Endometrial microvascular endothelial cells (primary cell): ENCODE measurements around the gene IL26. TPM values are rescaled to one million over a fixed set of nuclear protein-coding genes. Genes with fewer than 3 reads are reported as not detected.

ENCODE experiments used
- in situ Hi-C: cut with HindIII; loops from 2 replicates; pipeline ENCODE4 v1.10.0; 2017; ENCODE audit warnings: low sequenced_read_pairs, low pct_unique_long_range_greater_than_20kb; ENCODE audit errors: inconsistent ontology term
- total RNA-seq: library from RNA; depleted of rRNA; stranded (reverse); fragments of >200 nt; gene quantifications from one replicate; pipeline ENCODE4 v1.2.3, GENCODE V29; 2015; ENCODE audit errors: inconsistent ontology term

The IL26 gene
- total RNA-seq, 1 donor from 2014 or later, result not detected

DNA sequence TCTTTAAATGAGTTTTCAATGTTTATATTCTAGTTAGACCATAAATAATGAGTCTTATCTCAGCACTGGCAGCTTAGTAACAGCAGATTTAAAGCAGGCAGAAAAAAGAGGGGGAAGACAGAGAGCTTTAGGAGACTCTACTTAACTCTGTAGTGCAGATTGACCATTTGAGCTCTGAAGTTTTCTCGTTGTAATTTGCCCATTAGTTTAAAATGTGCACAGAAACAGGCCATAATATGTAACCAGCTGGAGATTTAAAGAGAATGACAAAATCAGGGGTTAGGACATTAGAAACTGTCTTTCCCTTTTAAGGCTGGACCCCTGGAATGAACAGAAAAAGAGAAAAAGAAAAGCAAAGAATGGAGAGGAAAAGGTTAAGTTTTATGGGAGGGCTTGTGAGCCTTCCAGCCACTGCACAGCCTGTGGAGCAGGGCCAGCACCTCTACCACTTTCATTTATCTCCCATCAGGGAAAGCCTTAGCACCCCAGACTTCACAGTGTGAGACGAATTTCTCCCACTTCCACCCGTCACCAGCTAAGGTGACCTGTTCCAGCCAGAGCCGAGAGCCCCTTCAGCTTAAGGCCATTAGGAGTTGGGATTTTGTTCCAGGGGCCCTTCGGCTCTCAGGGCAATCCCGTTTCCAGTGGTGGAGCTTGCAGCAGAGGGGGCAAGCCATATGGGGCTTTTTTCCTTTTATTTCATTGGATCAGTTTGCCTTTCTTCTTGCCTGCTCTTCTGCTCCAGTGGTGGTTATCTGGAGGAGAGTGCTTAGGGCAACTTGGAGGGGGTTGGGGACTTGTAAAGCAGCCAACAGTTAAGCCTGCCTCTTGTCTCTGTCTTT lies 19.8 kb upstream of the IL26 start:
- in situ Hi-C loops, result no loop called here

DNA sequence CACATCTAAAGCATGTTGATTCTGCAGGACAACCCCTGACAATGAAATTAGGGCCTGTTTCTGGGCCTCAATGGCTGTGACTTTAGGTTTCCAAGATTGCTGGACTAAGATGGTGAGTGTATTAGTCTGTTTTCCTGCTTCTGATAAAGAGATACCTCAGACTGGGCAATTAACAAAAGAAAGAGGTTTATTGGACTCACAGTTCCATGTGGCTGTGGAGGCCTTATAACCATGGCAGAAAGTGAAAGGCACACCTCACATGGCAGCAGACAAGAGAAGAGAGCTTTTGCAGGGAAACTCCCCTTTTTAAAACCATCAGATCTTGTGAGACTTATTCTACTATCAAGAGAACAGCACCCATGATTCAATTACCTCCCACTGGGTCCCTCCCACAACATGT lies 17.2 kb upstream of the IL26 start:
- in situ Hi-C loops, result no loop called here

DNA sequence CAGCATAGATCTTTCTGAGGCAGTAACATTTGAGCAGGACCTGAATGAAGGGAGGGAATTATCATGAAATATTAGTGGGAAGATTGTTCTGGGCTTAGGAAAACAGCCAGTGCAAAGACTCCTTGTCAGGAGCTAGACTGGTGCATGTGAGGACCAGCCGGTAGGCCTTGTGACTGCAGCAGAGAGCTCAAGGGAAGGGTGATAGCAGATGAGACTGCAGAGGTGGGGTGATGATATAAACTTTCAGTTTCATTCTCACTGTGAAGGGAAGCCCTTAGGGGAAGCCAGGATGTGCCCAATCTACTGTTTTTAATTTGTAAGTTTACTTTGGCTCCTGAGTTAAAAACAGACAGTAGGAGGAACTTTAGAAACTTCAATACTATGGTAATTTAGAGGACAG lies 15.4 kb upstream of the IL26 start:
- in situ Hi-C loops, result no loop called here

DNA sequence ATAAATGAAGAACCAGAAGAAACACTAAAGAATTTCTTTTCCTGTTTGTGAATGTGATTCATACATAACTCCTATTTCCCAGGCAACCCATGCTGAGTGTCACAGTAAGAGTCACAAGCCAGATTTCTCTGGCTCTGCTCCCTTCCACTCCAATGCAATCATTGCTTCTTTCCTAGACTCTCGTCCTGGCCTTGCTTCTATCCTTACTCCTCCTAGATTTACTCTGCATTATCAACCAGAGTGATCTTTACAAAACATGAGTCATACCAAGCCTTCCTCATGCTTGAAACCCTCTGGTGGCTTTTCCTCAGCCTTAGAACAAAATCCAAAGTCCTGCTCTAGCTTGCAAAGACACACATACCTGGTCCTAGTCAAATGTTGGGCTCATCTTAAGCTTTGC lies 14.5 kb upstream of the IL26 start:
- in situ Hi-C loops, result no loop called here

DNA sequence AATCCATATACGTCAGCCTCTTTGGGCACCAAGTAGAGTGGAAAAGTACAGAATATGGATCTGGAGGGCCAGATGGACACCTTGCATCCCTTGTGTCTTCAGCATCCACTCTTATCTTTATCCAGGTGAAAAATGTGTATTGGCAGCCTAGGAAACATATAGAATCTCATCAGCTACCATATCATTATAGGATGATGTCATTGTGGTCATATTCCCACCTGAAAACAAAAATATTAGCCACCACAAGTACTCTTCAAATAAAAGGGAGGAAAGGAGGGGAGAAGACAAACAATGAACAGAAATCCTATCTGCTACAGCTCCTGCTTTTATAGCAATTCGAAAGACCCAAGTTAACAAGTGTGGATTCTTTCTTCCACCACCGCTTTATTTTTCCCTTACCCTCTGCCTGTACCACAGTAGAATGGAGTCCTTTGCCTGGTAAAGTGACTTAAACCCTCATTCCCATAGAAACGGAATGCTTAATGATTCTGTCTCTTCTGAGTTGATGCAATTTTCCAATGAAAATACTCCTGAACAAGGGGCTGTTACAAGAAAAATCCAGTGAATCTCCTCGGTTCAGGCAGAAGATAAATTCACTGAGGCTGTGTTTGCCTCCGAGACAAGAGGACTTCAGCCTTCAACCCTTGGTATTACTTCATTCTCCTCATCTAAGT lies 13.8 kb upstream of the IL26 start:
- in situ Hi-C loops, result no loop called here

DNA sequence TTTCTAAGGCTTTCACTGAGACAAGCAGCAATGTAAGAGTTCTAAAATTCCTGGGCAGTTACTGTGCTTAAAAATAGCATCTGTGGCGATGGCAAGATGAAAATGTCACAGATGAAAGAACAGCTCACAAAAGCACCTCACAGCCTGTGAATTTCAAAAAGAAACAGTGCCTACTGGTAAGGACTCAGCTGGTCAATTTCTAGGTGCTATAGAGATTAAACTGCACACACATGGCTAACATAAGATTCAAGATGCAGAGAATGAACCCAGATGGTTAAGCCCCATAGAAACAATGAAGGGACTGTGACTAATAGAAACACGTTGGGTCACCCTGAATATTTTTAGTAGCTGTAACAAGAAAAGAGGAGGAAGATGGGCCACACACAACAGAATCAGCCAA lies 12.0 kb upstream of the IL26 start:
- in situ Hi-C loops, result no loop called here

DNA sequence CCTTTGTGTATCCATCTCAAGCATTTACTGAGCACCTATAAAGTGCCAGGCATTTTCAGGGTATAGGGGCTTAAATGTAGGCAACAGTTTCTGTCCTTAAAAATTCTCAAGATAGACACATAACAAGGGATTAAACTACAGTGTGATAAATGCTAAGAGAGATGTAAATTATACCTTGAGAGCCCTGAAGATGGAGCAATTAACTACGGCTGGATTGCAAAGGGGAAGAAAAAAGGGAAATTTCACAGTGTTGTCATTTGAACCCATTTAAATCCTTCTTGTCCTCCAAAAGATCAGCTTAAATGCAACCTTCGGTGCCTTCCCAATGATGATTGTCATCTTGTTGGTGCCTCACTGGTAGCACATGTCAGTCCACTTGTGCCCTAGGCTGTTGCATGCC lies 11.5 kb upstream of the IL26 start:
- in situ Hi-C loops, result no loop called here

DNA sequence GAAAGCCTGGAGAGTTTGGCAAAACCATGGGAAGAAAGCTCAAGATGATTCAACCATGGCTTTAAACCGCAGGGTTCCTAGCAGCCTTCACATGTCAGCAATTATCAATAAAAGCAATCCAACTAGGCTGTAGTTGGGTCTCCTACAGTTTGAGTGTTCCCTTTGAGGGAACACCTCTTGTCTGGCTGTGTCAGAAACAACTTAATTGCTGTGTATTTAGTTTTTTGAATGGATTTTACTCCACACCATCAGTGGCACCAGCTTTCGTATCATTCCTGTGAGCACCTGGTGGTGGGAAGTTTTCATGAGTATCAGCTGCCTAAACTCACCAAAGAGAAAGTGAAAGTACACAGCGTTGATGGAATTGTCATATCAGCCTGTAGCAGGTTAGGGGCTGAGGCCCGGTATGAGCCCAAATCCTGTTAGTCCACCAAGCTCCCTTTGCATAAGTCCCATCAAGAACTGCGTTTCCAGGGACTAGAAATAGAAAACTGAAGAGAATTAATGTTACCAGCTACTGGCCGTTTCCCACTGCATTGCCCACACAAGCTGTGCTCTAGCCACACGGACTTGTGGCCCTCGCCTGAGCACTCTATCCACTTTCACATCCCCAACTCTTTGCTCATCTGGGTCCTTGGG lies 10.9 kb upstream of the IL26 start:
- in situ Hi-C loops, result no loop called here

DNA sequence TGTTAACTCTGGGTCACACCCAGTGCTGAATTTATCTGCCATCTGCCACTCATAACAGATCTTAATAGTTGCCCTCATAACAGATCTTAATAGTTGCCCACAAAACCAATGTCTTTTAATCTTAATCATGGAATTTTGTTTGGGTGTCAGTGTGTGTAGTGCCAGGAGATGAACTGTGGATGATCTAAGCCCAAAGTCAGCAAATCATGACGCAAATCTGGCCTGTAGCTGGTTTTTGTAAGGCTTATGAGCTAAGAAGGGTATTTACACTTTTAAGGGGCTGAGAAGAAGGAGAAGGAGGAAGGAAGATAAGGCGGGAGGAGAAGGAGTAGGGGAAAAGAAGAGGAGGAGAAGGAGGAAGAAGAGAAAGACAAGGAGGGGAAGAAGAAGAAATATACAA lies 10.0 kb upstream of the IL26 start:
- in situ Hi-C loops, result no loop called here

DNA sequence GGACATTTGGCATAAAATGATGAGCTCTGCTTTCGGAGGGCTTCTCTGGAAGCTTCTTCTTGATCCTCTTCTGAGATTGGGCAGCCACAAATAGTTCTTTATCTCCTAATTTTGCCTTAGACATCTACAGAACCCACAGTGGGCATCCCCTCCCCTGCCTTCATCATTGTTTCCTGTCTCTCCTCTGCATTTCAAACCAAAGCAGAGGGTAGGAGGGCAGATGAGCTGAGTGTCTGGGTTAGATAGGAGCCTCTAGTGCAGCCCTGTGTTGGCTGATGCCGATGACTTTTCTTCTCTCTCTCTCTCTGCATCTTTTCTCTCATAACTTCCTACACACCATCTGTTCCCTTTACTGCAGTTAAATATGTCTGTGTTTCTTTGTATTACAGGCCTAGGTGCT lies 8.5 kb upstream of the IL26 start:
- in situ Hi-C loops, result no loop called here

DNA sequence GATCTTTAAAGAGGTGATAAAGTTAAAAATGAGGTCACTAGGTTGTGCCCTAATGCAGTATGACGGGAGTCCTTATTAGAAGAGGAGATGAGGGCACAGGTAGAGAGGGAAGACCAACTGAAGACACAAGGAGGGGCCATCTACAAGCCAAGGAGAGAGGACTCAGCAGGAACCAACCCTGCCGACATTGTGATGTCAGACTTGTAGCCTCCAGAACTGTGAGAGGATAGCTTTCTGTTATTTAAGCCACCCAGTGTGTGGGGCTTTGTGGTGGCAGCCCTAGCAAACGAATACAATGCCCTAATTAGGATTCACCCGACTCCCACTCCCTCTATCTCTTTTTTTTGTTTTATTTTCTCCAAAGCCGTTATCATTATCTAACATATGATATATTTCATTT lies 7.9 kb upstream of the IL26 start:
- in situ Hi-C loops, result no loop called here

DNA sequence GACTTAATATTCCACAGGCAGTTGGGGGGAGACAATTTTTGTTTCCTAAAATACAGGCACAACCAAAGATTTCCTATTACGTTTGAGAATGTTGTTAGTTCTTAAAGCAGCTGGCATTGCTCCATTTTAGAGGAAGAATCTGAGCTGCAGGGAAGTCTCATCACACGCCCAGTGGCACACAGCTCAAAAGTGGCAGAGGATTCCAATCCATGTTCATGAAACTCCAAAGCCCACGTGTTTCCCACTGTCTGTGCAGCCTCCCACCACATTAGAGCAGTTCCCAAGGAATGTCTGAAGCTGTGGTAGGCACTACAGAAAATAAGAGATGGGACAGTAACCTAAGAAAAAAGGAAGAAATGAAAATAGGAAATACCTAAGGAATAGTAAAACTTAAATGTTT lies 6.1 kb upstream of the IL26 start:
- in situ Hi-C loops, result no loop called here

DNA sequence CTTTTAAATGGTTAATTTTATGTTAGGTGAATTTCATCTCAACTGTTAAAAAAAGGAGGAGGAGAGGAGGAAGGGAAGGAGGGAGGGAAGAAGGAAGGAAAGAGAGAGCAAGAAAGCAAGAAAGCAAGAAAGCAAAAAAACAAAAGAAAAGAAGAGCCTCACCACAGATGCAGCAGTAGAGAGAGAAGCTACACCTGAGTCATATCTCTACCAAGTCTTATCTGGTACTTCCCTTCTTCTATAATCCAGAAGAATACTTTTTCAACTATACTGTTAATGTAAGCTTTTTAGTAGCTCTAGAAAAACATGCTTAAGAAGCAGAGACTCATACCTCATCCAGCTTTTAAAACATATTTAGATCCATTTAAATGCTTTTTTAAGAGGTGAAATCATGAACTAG lies 5.6 kb upstream of the IL26 start:
- in situ Hi-C loops, result no loop called here

DNA sequence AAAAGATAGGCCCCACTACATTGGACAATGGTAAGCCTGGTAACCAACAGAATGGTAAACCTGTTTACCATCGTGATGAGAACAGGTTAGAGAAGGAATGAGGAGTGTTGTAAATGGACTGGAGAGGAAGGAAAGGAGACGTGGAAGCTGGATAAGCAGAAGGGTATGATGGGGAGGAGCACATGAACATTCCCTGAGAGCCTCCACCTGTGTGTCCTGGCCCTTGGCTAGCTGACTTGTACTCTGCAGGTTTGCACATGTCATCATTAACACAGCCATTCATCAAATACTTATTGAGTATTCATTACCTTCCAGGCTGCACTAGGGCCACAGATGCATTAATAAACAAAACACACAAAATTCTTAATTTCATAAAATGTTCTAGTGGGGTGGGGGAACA lies 4.3 kb upstream of the IL26 start:
- in situ Hi-C loops, result no loop called here

DNA sequence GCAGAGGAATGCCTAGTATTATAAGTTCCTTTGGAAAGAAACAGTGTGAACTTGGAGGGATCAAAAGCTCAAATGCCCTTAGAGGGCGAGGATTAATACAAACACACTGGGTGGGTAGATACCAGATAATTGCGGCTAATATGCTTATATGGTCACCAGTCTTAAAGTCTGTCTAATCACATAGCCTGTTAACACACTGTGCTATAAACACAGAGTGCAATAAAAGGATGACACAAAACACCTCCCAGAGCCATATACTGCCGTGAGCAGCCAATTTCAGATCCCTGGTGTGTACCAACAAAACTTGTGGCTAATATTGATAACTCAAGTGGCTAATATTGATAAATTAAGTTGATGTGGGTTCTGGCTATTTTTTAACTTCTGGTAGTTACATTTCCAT lies 1.7 kb upstream of the IL26 start:
- in situ Hi-C loops, result no loop called here

DNA sequence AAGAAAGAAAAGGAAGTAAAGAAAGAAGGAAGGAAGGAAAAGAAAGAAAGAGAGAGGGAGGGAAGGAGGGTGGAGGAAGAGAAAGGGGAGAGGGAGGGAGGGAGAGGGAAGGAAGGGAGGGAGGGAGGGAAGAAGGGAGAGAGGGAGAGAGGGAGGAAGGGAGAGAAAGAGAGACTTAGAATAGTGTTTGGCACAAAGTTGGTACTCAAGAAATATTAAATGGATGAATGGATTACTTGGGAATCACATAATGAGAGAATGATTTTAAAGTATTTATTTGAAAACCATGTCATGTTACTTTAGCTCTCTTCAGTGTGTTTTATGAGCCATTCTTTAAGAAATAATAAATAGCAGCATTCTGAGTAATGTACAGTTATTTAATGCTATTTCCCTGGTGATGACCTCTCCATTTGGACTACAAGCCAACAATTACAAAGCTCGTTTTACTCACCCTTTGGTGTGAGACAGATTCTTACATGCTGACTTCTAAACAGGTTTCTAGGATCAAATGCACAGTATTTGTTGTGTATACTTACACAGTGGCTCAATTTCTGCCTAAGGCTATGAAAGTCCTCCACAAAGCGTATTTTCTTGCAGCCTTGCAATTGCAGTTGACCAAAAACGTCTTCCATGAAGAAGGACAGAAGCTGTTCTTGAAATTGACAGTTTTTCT lies 861 bp downstream of the IL26 start:
- in situ Hi-C loops, result no loop called here

DNA sequence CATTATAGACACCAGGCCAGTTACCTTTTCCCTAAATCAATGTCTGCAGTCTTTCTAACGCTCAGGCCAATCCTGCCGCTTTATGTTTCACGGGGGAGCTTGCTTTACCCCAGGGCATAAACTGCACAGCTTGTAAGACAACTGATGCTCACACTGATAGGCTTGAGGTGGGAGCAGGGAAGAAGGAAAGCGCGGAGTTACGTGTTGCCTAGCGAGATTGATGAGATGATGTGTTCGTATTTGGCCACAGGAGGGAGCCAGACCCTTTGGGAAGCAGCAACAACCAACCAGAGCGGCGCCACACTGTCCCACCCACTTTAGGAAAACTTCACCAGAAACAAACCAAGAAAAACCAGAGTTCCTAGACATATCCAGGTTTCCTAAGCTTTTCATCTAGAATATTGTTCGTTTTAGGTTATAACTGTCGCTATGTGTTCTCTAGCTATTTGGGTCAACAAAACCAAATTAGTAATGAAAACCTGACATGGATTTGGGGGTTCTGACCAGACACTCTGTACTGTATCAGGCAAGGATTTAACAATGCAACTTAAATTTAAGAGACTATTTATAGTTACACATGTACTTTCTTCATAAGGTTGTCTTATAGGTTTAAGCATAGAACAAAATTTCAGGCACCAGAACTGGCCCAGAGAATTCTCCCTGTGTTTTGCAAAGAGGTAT lies 2.4 kb downstream of the IL26 start:
- in situ Hi-C loops, result no loop called here

DNA sequence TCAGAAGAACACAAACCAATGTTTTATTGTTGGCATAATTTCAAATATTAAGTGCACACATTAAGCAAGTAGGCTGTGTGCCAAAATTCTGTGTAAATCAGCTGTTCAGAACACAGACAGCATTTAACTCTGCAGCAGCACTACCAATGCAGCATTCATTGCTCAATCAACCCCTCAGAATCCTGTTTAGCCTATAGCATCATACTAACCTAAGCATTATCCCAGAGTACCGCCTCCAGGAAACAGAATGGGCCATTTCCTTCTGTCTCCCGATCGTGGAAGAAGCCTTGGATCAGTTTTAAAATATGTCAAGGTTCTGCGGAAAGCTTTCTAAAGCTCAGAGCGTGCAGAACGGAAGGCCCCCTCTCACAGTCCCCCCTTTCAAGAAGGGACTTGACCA lies 3.3 kb downstream of the IL26 start:
- in situ Hi-C loops, result no loop called here

DNA sequence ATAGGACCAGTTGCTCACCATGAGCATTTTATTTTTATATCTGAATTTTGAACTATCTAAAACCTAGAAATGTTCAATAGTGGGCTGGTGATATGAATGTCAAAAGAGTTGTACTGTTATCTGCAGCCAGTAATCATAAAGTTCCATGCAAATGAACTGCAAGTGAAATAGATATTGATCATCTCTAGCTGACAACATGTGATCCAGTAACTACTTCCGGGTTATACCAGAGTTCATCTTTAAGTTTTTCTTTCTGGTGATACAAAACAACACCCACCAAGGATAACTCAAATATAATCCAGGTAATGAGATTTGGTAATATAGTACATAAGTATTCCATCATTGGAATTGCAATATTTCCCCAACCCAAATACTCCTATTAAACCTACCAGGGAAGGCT lies 4.1 kb downstream of the IL26 start:
- in situ Hi-C loops, result no loop called here
